GM12878 (cell line): Measurements from ENCODE around the gene MARCHF10.

ENCODE experiments used
- POLR2AphosphoS5 ChIP-seq: IDR thresholded peaks from 2 replicates; pipeline ENCODE4 v1.6.1; 2011; ENCODE audit warnings: mild to moderate bottlenecking, low read length, inconsistent platforms
- TAF1 ChIP-seq: IDR thresholded peaks from 2 replicates; pipeline ENCODE4 v1.6.1; 2011; ENCODE audit warnings: mild to moderate bottlenecking, low read depth, low read length, borderline replicate concordance

- no peak for TF ChIP-seq TAF1
- TF ChIP-seq POLR2AphosphoS5, result no peak
Observed at GRCh38 chr17:62760945-62761267, 47.2 kb downstream of the MARCHF10 start.
